NCI-H2107 (cell line): ENCODE measurements around the gene OPN4.
"Not testable (repeated sequence)": the region's sequence is repeated elsewhere in the genome, so short reads cannot be mapped to it uniquely, and the experiment has no call there.

Experiments
- DNase-seq: peaks from one replicate; lab custom pipeline; 2025; lab: John Stamatoyannopoulos, UW

Gene OPN4

GRCh38 chr10:86654411-86655172 is at the start of gene OPN4:
OPN4 (plus strand) TSS chr10:86654547; CDS start chr10:86654784, 237 bp downstream.
- DNase-seq = no peak

- DNase-seq = no peak
Observed at GRCh38 chr10:86607674-86608073, 46.7 kb upstream of the OPN4 start.

GRCh38 chr10:86609920-86610319 is 44.4 kb upstream of the OPN4 start:
- no peak for DNase-seq

- DNase-seq = no peak
Observed at GRCh38 chr10:86611386-86611785, 43.0 kb upstream of the OPN4 start.

- no peak for DNase-seq
Observed at GRCh38 chr10:86613096-86613495, 41.3 kb upstream of the OPN4 start.

- no peak for DNase-seq
Observed at GRCh38 chr10:86613905-86614304, 40.4 kb upstream of the OPN4 start.

DNA sequence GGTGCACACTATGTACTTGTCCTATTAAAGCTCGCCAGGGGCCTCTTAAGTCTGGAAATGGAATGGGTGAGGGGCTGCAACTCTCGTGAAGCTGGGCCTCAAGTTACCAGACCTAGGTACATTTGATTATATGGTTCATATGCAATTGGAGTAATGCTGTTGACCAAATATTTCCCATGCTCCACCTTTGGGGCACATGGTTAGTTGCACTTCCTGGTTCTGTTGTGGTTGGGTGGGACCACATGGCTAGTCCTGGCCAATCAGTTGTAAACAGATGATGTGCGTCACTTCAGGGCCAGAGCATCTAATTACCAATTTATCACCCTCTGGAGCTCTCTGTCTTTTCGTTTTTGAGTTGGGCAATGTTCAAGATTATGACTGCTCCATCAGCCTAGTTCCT is 39.5 kb upstream of the OPN4 start:
- DNase-seq = no peak

GRCh38 chr10:86617278-86617677 is 37.1 kb upstream of the OPN4 start:
- DNase-seq = not testable (repeated sequence)

DNA sequence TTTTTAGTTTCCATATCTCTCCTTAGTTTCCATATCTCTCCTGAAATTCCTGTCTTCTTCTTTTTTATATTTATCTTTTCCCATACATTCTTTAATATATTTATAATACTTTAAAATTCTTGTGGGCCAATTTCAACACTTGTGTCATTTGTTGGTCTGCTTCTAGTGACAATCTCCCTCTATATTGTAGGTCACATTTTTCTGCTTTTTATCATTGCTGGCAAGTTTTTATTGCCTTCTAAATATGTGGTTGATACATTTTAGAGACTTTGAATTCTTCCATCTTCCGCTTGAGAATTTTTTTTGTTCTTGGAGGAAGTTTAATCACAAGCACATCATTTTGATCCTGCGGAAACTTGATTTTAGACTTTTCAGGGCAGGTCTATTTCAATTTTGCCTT is 26.0 kb upstream of the OPN4 start:
- no peak for DNase-seq

- no peak for DNase-seq
Observed at GRCh38 chr10:86630079-86630478, 24.3 kb upstream of the OPN4 start.

DNA sequence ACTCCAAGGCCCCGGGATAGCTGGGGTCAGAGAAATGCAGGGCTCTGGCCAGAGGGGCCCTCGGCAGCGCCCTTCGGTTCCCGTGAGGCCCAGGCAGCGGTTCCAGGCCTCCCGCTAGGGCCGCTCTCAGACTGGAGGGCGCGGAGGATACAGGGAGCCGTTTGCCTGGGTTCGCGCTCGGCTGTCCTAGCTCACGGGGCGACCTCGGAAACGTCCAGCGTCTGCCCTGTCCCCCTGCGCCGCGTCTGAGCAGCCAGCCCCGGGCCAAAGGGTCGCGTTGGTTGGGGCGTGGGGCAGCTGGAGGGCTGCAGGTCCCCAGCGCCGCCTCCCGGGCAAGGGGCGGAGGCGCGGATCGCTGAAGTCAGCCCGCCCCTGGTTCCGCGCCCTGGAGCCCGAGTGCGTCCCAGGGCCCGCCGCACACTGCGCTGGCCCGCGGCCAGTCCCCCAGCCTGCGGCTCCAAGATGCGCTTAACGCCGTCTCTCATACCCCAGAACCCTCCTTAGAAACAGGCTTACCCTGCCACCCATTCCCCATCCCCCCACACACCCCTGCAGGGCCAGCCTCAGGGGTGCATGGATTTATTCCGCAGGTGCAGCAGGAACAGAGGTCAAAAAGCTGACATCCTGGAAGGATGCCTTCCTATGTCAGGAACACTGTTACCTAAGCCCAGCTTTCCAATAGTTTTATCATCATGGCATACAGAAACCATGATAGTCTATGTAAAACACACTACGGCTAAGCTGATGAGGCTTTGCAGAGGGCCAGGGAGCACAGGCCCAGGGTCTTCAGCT is 22.1 kb upstream of the OPN4 start:
- DNase-seq = peak; percentile 1

DNA sequence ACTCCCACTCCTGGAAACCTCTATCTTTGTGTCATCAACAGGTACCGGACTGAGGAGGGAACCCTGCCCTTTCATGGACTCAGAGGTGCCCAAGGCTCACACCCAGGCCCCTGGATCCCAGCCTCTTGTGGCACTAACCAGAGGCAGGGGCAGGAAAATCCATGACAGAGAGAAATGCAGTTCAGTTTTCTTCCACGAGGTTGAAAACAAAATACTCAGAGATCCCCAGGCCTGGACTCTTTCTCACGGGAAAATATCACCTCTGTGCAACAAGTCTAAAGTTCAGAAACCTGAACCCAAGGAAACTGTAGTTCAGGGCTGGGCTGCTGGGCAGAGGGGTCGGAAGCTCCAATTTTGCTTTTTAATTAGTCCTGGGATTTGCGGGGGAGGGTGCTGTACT is 21.4 kb upstream of the OPN4 start:
- DNase-seq = no peak

DNA sequence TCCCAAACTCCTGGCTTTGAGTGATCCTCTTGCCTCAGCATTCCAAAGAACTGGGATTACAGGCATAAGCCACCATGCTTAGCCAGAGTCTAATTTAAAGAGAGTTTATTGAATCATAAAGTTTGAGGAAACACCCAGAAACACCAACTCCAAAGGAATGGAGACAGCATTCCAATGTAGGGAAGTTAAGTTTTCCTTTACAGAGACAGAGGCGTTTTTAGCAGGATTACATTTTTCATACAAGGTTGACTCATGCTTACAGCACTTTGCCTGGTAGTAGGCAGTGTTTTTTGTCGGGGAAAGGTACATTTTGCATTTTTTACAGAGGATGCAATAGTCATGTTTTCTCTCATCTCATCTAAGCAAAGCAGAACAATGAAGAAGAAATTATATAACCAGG is 18.9 kb upstream of the OPN4 start:
- no peak for DNase-seq

- no peak for DNase-seq
Observed at GRCh38 chr10:86636311-86636710, 18.0 kb upstream of the OPN4 start.

GRCh38 chr10:86642021-86642420 is 12.3 kb upstream of the OPN4 start:
- DNase-seq = no peak

- DNase-seq = no peak
Observed at GRCh38 chr10:86642499-86642898, 11.8 kb upstream of the OPN4 start.

GRCh38 chr10:86644152-86644793 is 10.1 kb upstream of the OPN4 start:
- DNase-seq = no peak

DNA sequence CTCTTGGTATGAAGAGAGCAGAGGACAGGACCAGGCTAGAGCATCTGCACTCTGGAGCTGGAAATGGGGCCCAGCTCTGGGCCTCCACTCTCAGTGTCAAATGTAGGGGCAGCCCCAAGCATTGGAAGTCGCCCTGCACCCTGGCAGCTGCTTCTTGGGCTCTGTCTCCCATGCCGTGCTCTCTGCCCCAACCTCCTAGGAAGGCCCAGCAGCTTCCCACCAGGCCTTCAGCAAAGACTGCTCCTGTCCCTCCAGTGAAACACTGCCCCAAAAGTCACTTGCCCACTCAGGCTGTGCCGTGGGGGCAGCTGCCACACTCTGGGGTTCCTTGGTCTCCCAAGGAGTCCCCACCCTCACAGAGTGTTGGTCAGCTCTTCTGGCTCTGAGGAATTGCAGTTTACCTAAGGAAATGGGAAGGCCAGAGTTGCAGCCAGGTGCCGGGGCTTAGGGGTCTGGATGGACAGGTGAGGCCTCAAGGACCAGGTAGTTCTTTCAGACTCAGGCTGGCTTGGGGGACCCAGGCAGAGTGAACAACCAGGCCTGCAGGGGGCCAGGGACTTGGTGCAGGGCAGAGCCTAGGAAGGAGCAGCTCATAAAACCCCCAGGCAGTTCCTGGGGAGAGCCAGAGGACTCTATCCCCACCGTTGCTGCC is 9.4 kb upstream of the OPN4 start:
- DNase-seq = no peak

DNA sequence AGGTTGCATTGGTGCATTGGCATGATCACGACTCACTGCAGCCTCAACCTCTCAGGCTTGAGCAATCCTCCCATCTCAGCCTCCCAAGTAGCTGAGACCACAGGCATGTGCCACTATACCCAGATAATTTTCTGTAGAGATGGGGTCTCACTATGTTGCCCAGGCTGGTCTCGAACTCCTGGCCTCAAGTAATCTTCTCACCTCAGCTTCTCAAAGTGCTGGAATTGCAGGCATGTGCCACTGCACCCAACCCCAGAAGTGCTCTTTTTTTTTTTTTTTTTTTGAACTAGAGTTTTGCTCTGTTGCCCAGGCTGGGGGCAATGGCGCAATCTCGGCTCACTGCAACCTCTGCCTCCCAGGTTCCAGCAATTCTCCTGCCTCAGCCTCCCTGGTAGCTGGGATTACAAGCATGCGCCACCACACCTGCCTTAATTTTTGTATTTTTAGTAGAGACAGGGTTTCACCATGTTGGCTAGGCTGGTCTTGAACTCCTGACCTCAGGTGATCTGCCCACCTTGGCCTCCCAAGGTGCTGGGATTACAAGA is 8.7 kb upstream of the OPN4 start:
- DNase-seq = not testable (repeated sequence)

DNA sequence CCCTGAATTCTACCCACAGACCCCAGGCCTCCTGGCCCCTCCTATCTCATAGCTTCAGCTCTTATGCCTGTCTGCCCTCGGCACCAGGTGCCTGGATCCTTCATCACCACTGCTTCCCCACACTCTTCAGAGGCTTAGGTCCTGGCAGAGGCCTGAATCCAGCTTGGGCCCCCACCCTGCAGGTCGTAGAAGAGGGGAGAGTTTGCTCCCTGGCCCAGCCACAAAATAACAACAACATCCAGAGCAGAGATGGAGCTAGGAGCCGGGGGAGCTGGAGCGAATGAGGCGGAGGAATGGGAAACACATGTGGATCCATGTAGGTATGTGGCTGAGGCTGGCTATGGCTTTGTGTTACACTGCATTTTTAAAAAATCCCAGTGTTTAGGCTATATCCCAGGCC is 7.8 kb upstream of the OPN4 start:
- DNase-seq = no peak

DNA sequence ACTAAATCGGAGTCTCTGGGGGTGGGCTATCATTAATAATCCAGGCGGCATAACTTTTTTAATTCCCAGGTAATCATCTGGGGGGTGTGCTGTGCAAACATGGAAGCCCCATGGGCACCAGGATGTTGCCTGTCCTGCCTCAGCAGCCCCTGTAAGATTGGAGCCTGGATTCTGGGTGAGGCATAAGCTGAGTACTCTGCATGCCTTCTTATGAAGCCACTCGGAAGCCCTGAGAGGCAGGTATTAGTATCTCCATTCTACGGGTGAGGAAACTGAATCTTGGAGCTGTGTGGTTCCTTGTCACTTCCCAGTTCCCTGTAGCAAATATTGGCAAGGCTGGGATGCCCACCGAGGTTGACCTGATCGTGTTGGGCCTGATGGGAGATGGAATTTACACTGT is 7.4 kb upstream of the OPN4 start:
- no peak for DNase-seq
